Neural cell (in vitro differentiated cells): Measurements from ENCODE around the gene POLN. TPM values are rescaled to one million over a fixed set of nuclear protein-coding genes. Genes with fewer than 3 reads are reported as not detected.

Experiments used
- H2AFZ ChIP-seq: fragments of 200-600, 300-800 bp; sonication (generic), shearing (Covaris generic); 2 replicates; pipeline ENCODE4 v1.6.0; 2014; ENCODE audit warnings: low read depth, mild to moderate bottlenecking, antibody characterized with exemption, low read length, moderate library complexity
- H3F3A ChIP-seq: fragments of 200-600 bp; shearing (Covaris generic); 2 replicates; pipeline ENCODE4 v1.6.1; 2016; ENCODE audit warnings: mild to moderate bottlenecking, moderate library complexity, mixed read lengths, antibody characterized with exemption, low read length; ENCODE audit not compliant: insufficient read depth, poor library complexity, severe bottlenecking
- H3K27ac ChIP-seq: fragments of 200-600, 300-800 bp; sonication (generic), shearing (Covaris generic); 2 replicates; pipeline ENCODE4 v1.5.1; 2014; ENCODE audit warnings: mild to moderate bottlenecking, low read length, moderate library complexity
- H3K27me3 ChIP-seq: fragments of 300-800, 200-600 bp; sonication (generic), shearing (Covaris generic); 2 replicates; pipeline ENCODE4 v1.6.0; 2014; ENCODE audit warnings: mild to moderate bottlenecking, low read depth, low read length, moderate library complexity; ENCODE audit not compliant: insufficient read depth
- H3K36me3 ChIP-seq: fragments of 300-800, 200-600 bp; sonication (generic), shearing (Covaris generic); 2 replicates; pipeline ENCODE4 v1.5.1; 2014; ENCODE audit warnings: mild to moderate bottlenecking, antibody characterized with exemption, low read length, moderate library complexity; ENCODE audit not compliant: insufficient read depth
- H3K4me2 ChIP-seq: fragments of 300-800, 200-600 bp; sonication (generic), shearing (Covaris generic); 2 replicates; pipeline ENCODE4 v1.6.0; 2014; ENCODE audit warnings: mild to moderate bottlenecking, low read length
- H3K4me3 ChIP-seq: fragments of 300-800, 200-600 bp; sonication (generic), shearing (Covaris generic); 2 replicates; pipeline ENCODE4 v1.5.1; 2014; ENCODE audit warnings: mild to moderate bottlenecking, low read length, moderate library complexity
- H3K79me2 ChIP-seq: fragments of 200-600 bp; shearing (Covaris generic); replicated peaks from 2 replicates; pipeline ENCODE4 v1.6.0; 2014; ENCODE audit warnings: mild to moderate bottlenecking, low read length, moderate library complexity; ENCODE audit not compliant: insufficient read depth
- H3K9ac ChIP-seq: fragments of 300-800, 200-600 bp; sonication (generic), shearing (Covaris generic); 2 replicates; pipeline ENCODE4 v1.6.1; 2016; ENCODE audit warnings: mild to moderate bottlenecking, low read length, mixed read lengths
- H3K9me2 ChIP-seq: fragments of 200-600 bp; shearing (Covaris generic); 2 replicates; pipeline ENCODE4 v1.6.1; 2016; ENCODE audit warnings: mild to moderate bottlenecking, low read length, mixed read lengths; ENCODE audit not compliant: insufficient read depth
- H3K9me3 ChIP-seq: fragments of 200-600, 300-800 bp; sonication (generic), shearing (Covaris generic); 2 replicates; pipeline ENCODE4 v1.6.1; 2016; ENCODE audit warnings: mild to moderate bottlenecking, mixed run types, low read length, moderate library complexity, mixed read lengths
- H4K20me1 ChIP-seq: fragments of 200-600 bp; shearing (Covaris generic); 2 replicates; pipeline ENCODE4 v1.6.1; 2016; ENCODE audit warnings: mild to moderate bottlenecking, mixed run types; ENCODE audit not compliant: insufficient read depth
- EP300 ChIP-seq: fragments of 450-650 bp; conservative IDR thresholded peaks from 2 replicates; pipeline ENCODE4 v1.6.1; 2014; ENCODE audit warnings: antibody characterized with exemption, mild to moderate bottlenecking, moderate library complexity; ENCODE audit not compliant: poor library complexity, severe bottlenecking
- EZH2 ChIP-seq: fragments of 200-600, 300-800 bp; shearing (Covaris generic), sonication (generic); IDR thresholded peaks from 2 replicates; pipeline ENCODE4 v1.6.1; 2014; ENCODE audit warnings: antibody characterized with exemption, low read length, borderline replicate concordance, mild to moderate bottlenecking; ENCODE audit not compliant: insufficient read depth, poor library complexity, severe bottlenecking
- MXI1 ChIP-seq: fragments of 450-650 bp; conservative IDR thresholded peaks from 2 replicates; pipeline ENCODE4 v1.6.1; 2014; ENCODE audit warnings: antibody characterized with exemption, mild to moderate bottlenecking; ENCODE audit not compliant: poor library complexity, severe bottlenecking
- POLR2AphosphoS5 ChIP-seq: IDR thresholded peaks from 2 replicates; pipeline ENCODE4 v1.6.1; 2012
- RAD21 ChIP-seq: fragments of 450-650 bp; conservative IDR thresholded peaks from 2 replicates; pipeline ENCODE4 v1.6.1; 2014; ENCODE audit warnings: antibody characterized with exemption, mild to moderate bottlenecking, moderate library complexity
- SMC3 ChIP-seq: fragments of 450-650 bp; conservative IDR thresholded peaks from 2 replicates; pipeline ENCODE4 v1.6.1; 2014; ENCODE audit warnings: antibody characterized with exemption, mild to moderate bottlenecking, moderate library complexity; ENCODE audit not compliant: poor library complexity
- TAF1 ChIP-seq: IDR thresholded peaks from 2 replicates; pipeline ENCODE4 v1.6.1; 2012; ENCODE audit warnings: low read depth
- polyA plus RNA-seq: library from polyadenylated mRNA; depleted of rRNA; stranded (reverse); fragments of >200 nt; gene quantifications from 2 replicates; pipeline ENCODE4 v1.2.3, GENCODE V29; 2014
- TF ChIP-seq, protein P1 (sequence below): fragments of 450-650 bp; IDR thresholded peaks from 2 replicates; pipeline ENCODE4 v1.5.1; 2014; ENCODE audit warnings: antibody characterized with exemption, mild to moderate bottlenecking, moderate library complexity; ENCODE audit not compliant: poor library complexity, severe bottlenecking
- TF ChIP-seq, protein P2 (sequence below): IDR thresholded peaks from 2 replicates; pipeline ENCODE4 v1.6.1; 2012; ENCODE audit warnings: borderline replicate concordance

The POLN gene
- polyA plus RNA-seq, 1 donor from 2014 or later, result 1.1 TPM

DNA sequence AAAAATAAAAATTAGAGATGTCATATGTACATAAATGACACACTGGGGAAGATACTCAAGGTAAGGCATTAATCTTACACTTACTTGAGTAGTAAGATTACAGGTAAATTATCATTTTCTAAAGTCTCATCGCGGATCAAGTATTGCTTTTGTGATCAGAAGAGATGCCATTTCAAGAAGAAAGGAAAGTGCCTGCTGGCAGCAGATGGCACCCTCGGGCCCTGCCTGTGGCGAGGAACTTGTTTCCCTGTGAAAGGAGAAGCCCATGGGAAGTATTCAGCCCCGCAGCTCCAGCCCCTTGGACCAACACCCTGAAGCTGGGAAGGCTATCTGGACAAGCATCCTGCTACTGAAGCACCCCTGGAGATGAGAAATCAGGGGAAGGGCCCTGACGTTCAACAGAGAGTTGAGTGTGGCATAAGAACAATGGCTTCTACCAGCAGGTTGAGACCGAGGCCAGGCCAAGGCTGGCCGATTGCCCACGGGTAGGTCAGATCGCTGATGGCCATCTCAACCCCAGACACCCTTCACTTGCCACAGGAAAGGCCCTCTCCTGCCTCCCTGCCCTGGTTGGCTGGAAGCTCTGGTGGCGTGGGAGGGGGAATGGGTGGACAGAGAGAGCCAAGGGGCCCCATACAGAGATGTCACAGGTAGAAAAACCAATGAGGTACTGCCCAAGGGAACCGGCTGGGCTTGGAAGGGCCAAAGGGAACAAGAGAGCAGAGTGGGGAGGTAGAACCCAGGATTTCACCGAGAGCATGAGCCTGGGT, 38.8 kb upstream of the POLN start:
- Histone ChIP-seq H2AFZ (no peak overlapping the region), H3K27me3 (no peaks in the 10 kb centered on the region), H3K4me2 (no peak overlapping the region), H3K79me2 (no peaks in the 10 kb centered on the region), H3K27ac (no peak overlapping the region), H3F3A (no peaks in the 10 kb centered on the region), H3K9me2 (no peaks in the 10 kb centered on the region), H4K20me1 (no peaks in the 10 kb centered on the region), H3K9ac (no peak overlapping the region), H3K36me3 (no peaks in the 10 kb centered on the region), H3K9me3 (no peaks in the 10 kb centered on the region), H3K4me3 (no peak overlapping the region)
- TF ChIP-seq TAF1 (no peak), MXI1 (no peak), EP300 (no peak), SMC3 (no peak), POLR2AphosphoS5 (no peak), EZH2 (no peak), RAD21 (no peak)
- TF ChIP-seq, protein P1, sequence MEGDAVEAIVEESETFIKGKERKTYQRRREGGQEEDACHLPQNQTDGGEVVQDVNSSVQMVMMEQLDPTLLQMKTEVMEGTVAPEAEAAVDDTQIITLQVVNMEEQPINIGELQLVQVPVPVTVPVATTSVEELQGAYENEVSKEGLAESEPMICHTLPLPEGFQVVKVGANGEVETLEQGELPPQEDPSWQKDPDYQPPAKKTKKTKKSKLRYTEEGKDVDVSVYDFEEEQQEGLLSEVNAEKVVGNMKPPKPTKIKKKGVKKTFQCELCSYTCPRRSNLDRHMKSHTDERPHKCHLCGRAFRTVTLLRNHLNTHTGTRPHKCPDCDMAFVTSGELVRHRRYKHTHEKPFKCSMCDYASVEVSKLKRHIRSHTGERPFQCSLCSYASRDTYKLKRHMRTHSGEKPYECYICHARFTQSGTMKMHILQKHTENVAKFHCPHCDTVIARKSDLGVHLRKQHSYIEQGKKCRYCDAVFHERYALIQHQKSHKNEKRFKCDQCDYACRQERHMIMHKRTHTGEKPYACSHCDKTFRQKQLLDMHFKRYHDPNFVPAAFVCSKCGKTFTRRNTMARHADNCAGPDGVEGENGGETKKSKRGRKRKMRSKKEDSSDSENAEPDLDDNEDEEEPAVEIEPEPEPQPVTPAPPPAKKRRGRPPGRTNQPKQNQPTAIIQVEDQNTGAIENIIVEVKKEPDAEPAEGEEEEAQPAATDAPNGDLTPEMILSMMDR, result no peak
- TF ChIP-seq, protein P2, sequence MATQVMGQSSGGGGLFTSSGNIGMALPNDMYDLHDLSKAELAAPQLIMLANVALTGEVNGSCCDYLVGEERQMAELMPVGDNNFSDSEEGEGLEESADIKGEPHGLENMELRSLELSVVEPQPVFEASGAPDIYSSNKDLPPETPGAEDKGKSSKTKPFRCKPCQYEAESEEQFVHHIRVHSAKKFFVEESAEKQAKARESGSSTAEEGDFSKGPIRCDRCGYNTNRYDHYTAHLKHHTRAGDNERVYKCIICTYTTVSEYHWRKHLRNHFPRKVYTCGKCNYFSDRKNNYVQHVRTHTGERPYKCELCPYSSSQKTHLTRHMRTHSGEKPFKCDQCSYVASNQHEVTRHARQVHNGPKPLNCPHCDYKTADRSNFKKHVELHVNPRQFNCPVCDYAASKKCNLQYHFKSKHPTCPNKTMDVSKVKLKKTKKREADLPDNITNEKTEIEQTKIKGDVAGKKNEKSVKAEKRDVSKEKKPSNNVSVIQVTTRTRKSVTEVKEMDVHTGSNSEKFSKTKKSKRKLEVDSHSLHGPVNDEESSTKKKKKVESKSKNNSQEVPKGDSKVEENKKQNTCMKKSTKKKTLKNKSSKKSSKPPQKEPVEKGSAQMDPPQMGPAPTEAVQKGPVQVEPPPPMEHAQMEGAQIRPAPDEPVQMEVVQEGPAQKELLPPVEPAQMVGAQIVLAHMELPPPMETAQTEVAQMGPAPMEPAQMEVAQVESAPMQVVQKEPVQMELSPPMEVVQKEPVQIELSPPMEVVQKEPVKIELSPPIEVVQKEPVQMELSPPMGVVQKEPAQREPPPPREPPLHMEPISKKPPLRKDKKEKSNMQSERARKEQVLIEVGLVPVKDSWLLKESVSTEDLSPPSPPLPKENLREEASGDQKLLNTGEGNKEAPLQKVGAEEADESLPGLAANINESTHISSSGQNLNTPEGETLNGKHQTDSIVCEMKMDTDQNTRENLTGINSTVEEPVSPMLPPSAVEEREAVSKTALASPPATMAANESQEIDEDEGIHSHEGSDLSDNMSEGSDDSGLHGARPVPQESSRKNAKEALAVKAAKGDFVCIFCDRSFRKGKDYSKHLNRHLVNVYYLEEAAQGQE, result no peak

DNA sequence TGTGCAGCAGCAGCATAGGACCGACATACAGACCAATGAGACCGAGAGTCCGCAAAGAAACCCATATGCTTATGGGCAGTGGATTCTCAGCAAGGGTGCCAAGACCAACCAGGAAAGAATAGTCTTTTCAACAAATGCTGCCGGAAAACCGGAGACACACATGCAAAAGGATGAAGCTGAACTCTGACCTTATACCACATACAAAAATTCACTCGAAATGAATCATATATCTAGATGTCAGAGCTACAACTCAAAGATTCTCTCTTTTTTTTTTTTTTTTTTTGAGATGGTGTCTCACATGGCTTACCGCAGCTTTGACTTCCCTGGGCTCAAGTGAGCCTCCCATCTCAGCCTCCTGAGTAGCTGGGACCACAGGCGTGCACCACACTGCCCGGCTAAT, 36.0 kb upstream of the POLN start:
- TF ChIP-seq, protein P2, result no peak
- TF ChIP-seq MXI1, result no peak
- TF ChIP-seq, protein P1, result no peak
- TF ChIP-seq EP300, result no peak
- TF ChIP-seq SMC3, result no peak
- no peak for TF ChIP-seq POLR2AphosphoS5
- no peak for TF ChIP-seq RAD21
- no peak for TF ChIP-seq EZH2
- no peak for TF ChIP-seq TAF1
- Histone ChIP-seq H2AFZ (no peak overlapping the region), H3K4me2 (no peak overlapping the region), H3K9me2 (no peaks in the 10 kb centered on the region), H3K27me3 (no peaks in the 10 kb centered on the region), H3K27ac (no peak overlapping the region), H3K9me3 (no peaks in the 10 kb centered on the region), H3K36me3 (no peaks in the 10 kb centered on the region), H3K79me2 (no peaks in the 10 kb centered on the region), H3F3A (no peaks in the 10 kb centered on the region), H3K9ac (no peak overlapping the region), H4K20me1 (no peaks in the 10 kb centered on the region), H3K4me3 (no peak overlapping the region)
